ENCODE measurements around the gene CELSR2.
"Not testable (repeated sequence)": the region's sequence is repeated elsewhere in the genome, so short reads cannot be mapped to it uniquely, and the experiment has no call there.

Gene CELSR2

GRCh38 chr1:109214695-109215623 lies 34.4 kb upstream of the CELSR2 start:
- DNase-seq (ENCODE audit: extremely low spot score), result peak; percentile 41
- ChIA-PET POLR2A (interaction anchor here (0.6 to 1.1 kb wide), 3 partner anchors 9 to 255 kb away, joined by 3 read pairs; no protein-coding TSS in a partner anchor), CTCF (interaction anchor here (0.7 to 2.9 kb wide), 9 partner anchors 8 to 318 kb away, joined by 3 to 15 read pairs (median 4); a partner anchor contains a TSS)
- no peak for TF ChIP-seq CTCF (IDR thresholded peaks at IDR 0.05; ENCODE audit: control extremely low read depth, extremely low read depth, low read depth, missing control alignments)

GRCh38 chr1:109216662-109217061 lies 32.7 kb upstream of the CELSR2 start:
- POLR2A ChIA-PET, result no interaction called here
- no peak for TF ChIP-seq CTCF (IDR thresholded peaks at IDR 0.05; ENCODE audit: control extremely low read depth, extremely low read depth, low read depth, missing control alignments)
- CTCF ChIA-PET, result interaction anchor here (0.6 to 1.8 kb wide), 5 partner anchors 22 to 316 kb away, joined by 3 to 6 read pairs (median 3); no protein-coding TSS in a partner anchor
- no peak for DNase-seq (ENCODE audit: extremely low spot score)

- ChIA-PET POLR2A (no interaction called here), CTCF (no interaction called here)
- DNase-seq (ENCODE audit: extremely low spot score), result no peak
- TF ChIP-seq CTCF (IDR thresholded peaks at IDR 0.05; ENCODE audit: control extremely low read depth, extremely low read depth, low read depth, missing control alignments), result no peak
Measured at GRCh38 chr1:109218516-109218915, 30.8 kb upstream of the CELSR2 start.

- POLR2A ChIA-PET; DNase-seq (ENCODE audit: extremely low spot score); CTCF ChIA-PET: not testable (repeated sequence)
Measured at GRCh38 chr1:109221201-109221600, 28.1 kb upstream of the CELSR2 start.

GRCh38 chr1:109225308-109225707 lies 24.0 kb upstream of the CELSR2 start:
- TF ChIP-seq CTCF (IDR thresholded peaks at IDR 0.05; ENCODE audit: control extremely low read depth, extremely low read depth, low read depth, missing control alignments), result no peak
- ChIA-PET POLR2A (no interaction called here), CTCF (interaction anchor here (0.7 to 2.9 kb wide), 5 partner anchors 11 to 308 kb away, joined by 3 to 15 read pairs (median 4); partner anchors contain the start of gene SARS1)
- no peak for DNase-seq (ENCODE audit: extremely low spot score)

- POLR2A ChIA-PET, result no interaction called here
- no peak for DNase-seq (ENCODE audit: extremely low spot score)
- CTCF ChIA-PET, result interaction anchor here (0.7 to 2.9 kb wide), 5 partner anchors 11 to 307 kb away, joined by 3 to 15 read pairs (median 4); partner anchors contain the start of gene SARS1
- no peak for TF ChIP-seq CTCF (IDR thresholded peaks at IDR 0.05; ENCODE audit: control extremely low read depth, extremely low read depth, low read depth, missing control alignments)
Measured at GRCh38 chr1:109225711-109226445, 23.5 kb upstream of the CELSR2 start.

Measured in GM10248 (cell line).